ENCODE data around the gene ZNRF3.
"Not testable (repeated sequence)": the region's sequence is repeated elsewhere in the genome, so short reads cannot be mapped to it uniquely, and the experiment has no call there.

ZNRF3 gene

GRCh38 chr22:29039148-29039547, 155.8 kb downstream of the ZNRF3 start:
- no peak for DNase-seq (ENCODE audit: low read depth)

GRCh38 chr22:29039684-29040083, 156.3 kb downstream of the ZNRF3 start:
- DNase-seq (ENCODE audit: low read depth) = not testable (repeated sequence)

- DNase-seq (ENCODE audit: low read depth) = peak; percentile 17
Observed at GRCh38 chr22:29040385-29041275, 157.3 kb downstream of the ZNRF3 start.

GRCh38 chr22:29041408-29041807, 158.0 kb downstream of the ZNRF3 start:
- no peak for DNase-seq (ENCODE audit: low read depth)

- no peak for DNase-seq (ENCODE audit: low read depth)
Observed at GRCh38 chr22:29043906-29044575, 160.7 kb downstream of the ZNRF3 start.

GRCh38 chr22:29044657-29045176, 161.3 kb downstream of the ZNRF3 start:
- DNase-seq (ENCODE audit: low read depth) = no peak

- no peak for DNase-seq (ENCODE audit: low read depth)
Observed at GRCh38 chr22:29048822-29049654, 165.7 kb downstream of the ZNRF3 start.

- DNase-seq (ENCODE audit: low read depth) = no peak
Observed at GRCh38 chr22:29049655-29050263, 166.4 kb downstream of the ZNRF3 start.

GRCh38 chr22:29050457-29050856, 167.1 kb downstream of the ZNRF3 start:
- no peak for DNase-seq (ENCODE audit: low read depth)

- DNase-seq (ENCODE audit: low read depth) = no peak
Observed at GRCh38 chr22:29053048-29053702, 169.8 kb downstream of the ZNRF3 start.

GRCh38 chr22:29054251-29054767, 170.9 kb downstream of the ZNRF3 start:
- no peak for DNase-seq (ENCODE audit: low read depth)

- no peak for DNase-seq (ENCODE audit: low read depth)
Observed at GRCh38 chr22:29055192-29055830, 171.9 kb downstream of the ZNRF3 start.

GRCh38 chr22:29056472-29056871, 173.1 kb downstream of the ZNRF3 start:
- no peak for DNase-seq (ENCODE audit: low read depth)

- no peak for DNase-seq (ENCODE audit: low read depth)
Observed at GRCh38 chr22:29060251-29060869, 177.0 kb downstream of the ZNRF3 start.

GRCh38 chr22:29060931-29061330, 177.6 kb downstream of the ZNRF3 start:
- no peak for DNase-seq (ENCODE audit: low read depth)

- DNase-seq (ENCODE audit: low read depth) = no peak
Observed at GRCh38 chr22:29061773-29062172, 178.4 kb downstream of the ZNRF3 start, which contains the start of gene C22orf31. C22orf31 (minus strand) TSS chr22:29061831; CDS start chr22:29061792, 39 bp downstream.

- no peak for DNase-seq (ENCODE audit: low read depth)
Observed at GRCh38 chr22:29062286-29062821, 179.0 kb downstream of the ZNRF3 start.

- DNase-seq (ENCODE audit: low read depth) = no peak
Observed at GRCh38 chr22:29065468-29066190, 182.3 kb downstream of the ZNRF3 start.

GRCh38 chr22:29069463-29069862, 186.1 kb downstream of the ZNRF3 start:
- DNase-seq (ENCODE audit: low read depth) = no peak

Data from stimulated activated CD8-positive, alpha-beta memory T cell treated with anti-CD3 and anti-CD28 coated beads, Interleukin-12 subunit alpha, Interleukin-12 subunit beta, amount 100 ng/mL, for 4 hours (primary cell).